ENCODE measurements around the gene DCAF16. TPM values are rescaled to one million over a fixed set of nuclear protein-coding genes. Genes with fewer than 3 reads are reported as not detected.

DCAF16 gene
- total RNA-seq, 3 donors from 2014 or later = 34.1 to 44.4 (median 40.3) TPM

DNA sequence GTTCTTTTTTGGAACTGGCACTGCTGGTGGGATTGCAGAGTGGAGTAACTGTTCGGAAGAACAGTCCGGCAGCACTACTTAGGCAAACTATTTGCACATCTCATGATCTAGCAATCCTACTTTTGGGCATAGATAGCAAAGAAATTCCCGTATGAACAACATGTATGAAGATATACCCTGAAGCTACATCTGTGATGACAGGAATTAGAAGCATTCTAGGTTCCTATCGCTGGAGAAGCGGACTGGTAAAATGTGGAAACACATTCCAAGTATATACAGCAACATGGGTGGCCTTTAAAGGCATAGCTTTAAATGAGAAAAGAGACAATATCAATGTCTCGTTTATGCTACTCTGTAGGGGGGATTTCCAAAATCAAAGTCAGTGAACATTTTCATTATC lies 3.1 kb downstream of the DCAF16 start:
- peaks cover 55% of the 10 kb centered on the region for H3K4me1 Mint-ChIP-seq (ENCODE audit: low read depth)
- H3K9me3 Mint-ChIP-seq = no peaks in the 10 kb centered on the region
- no peak for ATAC-seq
- peaks cover 24% of the 10 kb centered on the region for H3K36me3 Mint-ChIP-seq (ENCODE audit: insufficient read depth)
- H3K27me3 Mint-ChIP-seq (ENCODE audit: low read depth) = no peaks in the 10 kb centered on the region
- H3K4me3 Mint-ChIP-seq = peak overlapping the region; percentile 92
- DNase-seq = no peak

DNA sequence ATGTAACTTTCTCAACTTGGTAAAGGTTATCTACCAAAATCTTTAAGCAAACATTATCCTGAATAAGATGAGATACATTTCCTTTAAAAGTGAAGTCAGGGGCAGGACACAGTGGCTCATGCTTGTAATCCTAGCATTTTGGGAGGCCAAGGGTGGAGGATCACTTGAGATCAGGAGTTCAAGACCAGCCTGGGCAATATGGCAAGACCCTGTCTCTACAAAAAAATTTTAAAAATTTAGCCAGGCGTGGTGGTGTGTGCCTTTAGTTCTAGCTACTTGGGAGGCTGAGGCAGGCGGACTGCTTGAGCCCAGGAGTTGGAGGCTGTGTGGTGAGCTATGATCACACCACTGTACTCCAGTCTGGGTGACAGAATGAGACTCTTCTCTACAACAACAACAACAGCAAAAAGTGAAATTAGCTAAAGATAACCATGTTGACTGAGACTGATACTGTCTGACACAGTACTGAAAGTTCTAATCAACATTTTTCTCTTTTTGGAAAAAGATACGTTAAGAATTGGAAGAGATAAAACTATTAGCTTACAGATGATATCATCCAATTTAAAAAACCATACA lies 4.9 kb downstream of the DCAF16 start:
- H3K4me1 Mint-ChIP-seq (ENCODE audit: low read depth) = peaks cover 47% of the 10 kb centered on the region
- no peak for ATAC-seq
- peaks cover 26% of the 10 kb centered on the region for H3K36me3 Mint-ChIP-seq (ENCODE audit: insufficient read depth)
- H3K27me3 Mint-ChIP-seq (ENCODE audit: low read depth) = no peaks in the 10 kb centered on the region
- no peak for DNase-seq
- H3K4me3 Mint-ChIP-seq = no peak overlapping the region
- no peaks in the 10 kb centered on the region for H3K9me3 Mint-ChIP-seq

DNA sequence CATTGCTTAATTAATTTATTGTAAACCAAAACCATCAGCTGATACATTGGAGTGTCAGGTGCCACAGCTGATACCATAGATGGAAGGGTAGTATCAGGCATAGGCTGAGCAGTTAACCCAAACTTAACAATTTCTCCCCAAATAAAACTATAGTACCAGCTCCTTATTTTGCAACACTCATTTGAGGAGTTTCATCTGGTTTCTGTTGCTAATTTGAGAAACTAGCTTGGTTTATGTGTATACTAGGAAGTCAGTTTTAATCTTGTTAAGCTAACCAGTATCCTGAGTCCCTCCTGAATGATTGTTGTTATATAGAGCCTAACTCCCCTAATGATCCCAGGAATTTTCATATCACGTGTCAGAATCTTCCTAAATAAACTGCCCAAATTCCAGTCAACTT lies 12.7 kb downstream of the DCAF16 start:
- no peak for ATAC-seq
- Mint-ChIP-seq H3K27me3 (ENCODE audit: low read depth) (no peaks in the 10 kb centered on the region), H3K4me1 (ENCODE audit: low read depth) (peaks cover 6% of the 10 kb centered on the region), H3K36me3 (ENCODE audit: insufficient read depth) (peaks cover 19% of the 10 kb centered on the region), H3K4me3 (no peak overlapping the region), H3K9me3 (no peaks in the 10 kb centered on the region)
- DNase-seq = no peak

GRCh38 chr4:17794730-17795129 lies 15.8 kb downstream of the DCAF16 start:
- no peak overlapping the region for H3K4me3 Mint-ChIP-seq
- DNase-seq = no peak
- H3K27me3 Mint-ChIP-seq (ENCODE audit: low read depth) = no peaks in the 10 kb centered on the region
- peaks cover 2% of the 10 kb centered on the region for H3K4me1 Mint-ChIP-seq (ENCODE audit: low read depth)
- no peak for ATAC-seq
- peaks cover 20% of the 10 kb centered on the region for H3K36me3 Mint-ChIP-seq (ENCODE audit: insufficient read depth)
- H3K9me3 Mint-ChIP-seq = no peaks in the 10 kb centered on the region

DNA sequence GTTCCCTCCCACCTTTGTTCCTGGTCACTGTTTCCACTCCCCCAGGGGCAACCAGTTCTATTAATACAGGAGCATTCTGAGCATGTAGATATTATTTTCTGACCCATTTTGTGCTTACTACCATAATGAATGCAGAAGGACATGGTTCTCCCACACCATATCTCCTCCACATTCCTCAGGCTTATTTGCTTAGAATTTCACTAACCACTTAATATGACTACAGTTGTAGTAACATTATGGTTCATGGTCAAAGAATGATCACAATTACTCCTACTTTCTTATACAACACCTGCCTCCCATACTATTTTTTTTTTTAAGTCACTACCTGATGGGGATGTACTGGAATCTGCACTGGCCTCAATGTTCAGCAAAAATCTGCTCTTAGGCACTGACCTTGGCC lies 21.6 kb downstream of the DCAF16 start:
- H3K4me1 Mint-ChIP-seq (ENCODE audit: low read depth) = peaks cover 17% of the 10 kb centered on the region
- no peak for ATAC-seq
- H3K9me3 Mint-ChIP-seq = no peaks in the 10 kb centered on the region
- no peak overlapping the region for H3K4me3 Mint-ChIP-seq
- H3K36me3 Mint-ChIP-seq (ENCODE audit: insufficient read depth) = peaks cover 26% of the 10 kb centered on the region
- no peak for DNase-seq
- no peaks in the 10 kb centered on the region for H3K27me3 Mint-ChIP-seq (ENCODE audit: low read depth)

- no peak for ATAC-seq
These were observed 23.2 kb downstream of the DCAF16 start for GRCh38 chr4:17787315-17787714.

DNA sequence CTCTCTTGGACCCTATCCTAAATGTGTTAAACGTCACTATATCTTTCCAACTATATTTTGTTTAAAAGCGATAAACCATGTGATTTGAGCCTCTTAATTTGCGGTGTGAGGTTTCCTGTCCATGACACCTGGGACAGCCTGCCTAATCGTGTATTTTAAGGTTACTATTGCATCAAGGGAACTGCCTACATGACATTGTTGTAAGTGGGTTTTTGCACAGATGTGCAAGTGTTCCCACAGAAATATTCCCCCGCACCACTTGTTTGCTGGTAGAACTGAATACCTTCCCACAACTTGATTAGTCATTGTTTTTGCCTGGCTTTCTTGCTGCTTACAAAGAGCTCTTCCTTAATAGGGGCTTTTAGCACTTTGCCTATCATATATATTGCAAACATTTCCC lies 24.0 kb downstream of the DCAF16 start:
- ATAC-seq = no peak
- Mint-ChIP-seq H3K4me3 (no peak overlapping the region), H3K36me3 (ENCODE audit: insufficient read depth) (peaks cover 13% of the 10 kb centered on the region), H3K4me1 (ENCODE audit: low read depth) (peaks cover 24% of the 10 kb centered on the region), H3K27me3 (ENCODE audit: low read depth) (peaks cover 13% of the 10 kb centered on the region), H3K9me3 (no peaks in the 10 kb centered on the region)
- no peak for DNase-seq

More at GRCh38 chr4:17787315-17787714, 23.2 kb downstream of the DCAF16 start:
- Mint-ChIP-seq H3K4me1 (ENCODE audit: low read depth) (peaks cover 17% of the 10 kb centered on the region), H3K9me3 (no peaks in the 10 kb centered on the region), H3K27me3 (ENCODE audit: low read depth) (peaks cover 5% of the 10 kb centered on the region), H3K36me3 (ENCODE audit: insufficient read depth) (peaks cover 17% of the 10 kb centered on the region), H3K4me3 (no peak overlapping the region)
- no peak for DNase-seq

DNA sequence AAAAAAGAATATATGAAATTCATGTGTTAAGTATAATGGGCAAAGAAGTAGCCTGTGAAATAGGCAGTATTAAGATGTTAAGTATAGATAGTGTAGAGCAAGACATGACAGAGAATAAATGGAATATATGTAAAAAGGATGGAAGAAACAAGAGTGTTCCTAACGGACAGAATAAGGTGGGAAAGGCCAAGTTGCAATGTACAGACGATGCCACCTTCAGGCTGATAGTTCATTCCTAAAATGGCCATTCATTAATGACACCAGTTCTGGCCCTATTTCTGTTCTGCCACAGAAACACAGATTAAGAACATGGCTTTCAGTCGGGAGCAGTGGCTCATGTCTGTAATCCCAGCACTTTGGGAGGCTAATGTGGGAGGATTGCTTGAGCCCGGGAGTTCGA lies 24.7 kb downstream of the DCAF16 start:
- Mint-ChIP-seq H3K27me3 (ENCODE audit: low read depth) (peaks cover 15% of the 10 kb centered on the region), H3K4me3 (no peak overlapping the region), H3K9me3 (no peaks in the 10 kb centered on the region), H3K4me1 (ENCODE audit: low read depth) (peaks cover 25% of the 10 kb centered on the region), H3K36me3 (ENCODE audit: insufficient read depth) (peaks cover 11% of the 10 kb centered on the region)
- DNase-seq (no peak), ATAC-seq (no peak)

- ATAC-seq (peak; percentile 55 to 65), DNase-seq (no peak)
- Mint-ChIP-seq H3K27me3 (ENCODE audit: low read depth) (peaks cover 43% of the 10 kb centered on the region), H3K4me3 (peak within 1 kb of the TSS; percentile 42), H3K36me3 (ENCODE audit: insufficient read depth) (no peaks in the 10 kb centered on the region), H3K9me3 (no peaks in the 10 kb centered on the region), H3K4me1 (ENCODE audit: low read depth) (peaks cover 13% of the 10 kb centered on the region)
These were observed 29.0 kb downstream of the DCAF16 start, which contains the start of gene FAM184B for GRCh38 chr4:17781300-17782287. TSS of gene FAM184B (minus strand) at chr4:17781621. CDS start at chr4:17781299, 322 bp downstream.

- H3K4me3 Mint-ChIP-seq = no peak overlapping the region
- peaks cover 9% of the 10 kb centered on the region for H3K4me1 Mint-ChIP-seq (ENCODE audit: low read depth)
- H3K27me3 Mint-ChIP-seq (ENCODE audit: low read depth) = peaks cover 43% of the 10 kb centered on the region
- no peaks in the 10 kb centered on the region for H3K9me3 Mint-ChIP-seq
- no peaks in the 10 kb centered on the region for H3K36me3 Mint-ChIP-seq (ENCODE audit: insufficient read depth)
- ATAC-seq = peak in 1 of 2 donors; percentile 23
- DNase-seq = no peak
These were observed 29.9 kb downstream of the DCAF16 start for GRCh38 chr4:17780501-17781299.

DNA sequence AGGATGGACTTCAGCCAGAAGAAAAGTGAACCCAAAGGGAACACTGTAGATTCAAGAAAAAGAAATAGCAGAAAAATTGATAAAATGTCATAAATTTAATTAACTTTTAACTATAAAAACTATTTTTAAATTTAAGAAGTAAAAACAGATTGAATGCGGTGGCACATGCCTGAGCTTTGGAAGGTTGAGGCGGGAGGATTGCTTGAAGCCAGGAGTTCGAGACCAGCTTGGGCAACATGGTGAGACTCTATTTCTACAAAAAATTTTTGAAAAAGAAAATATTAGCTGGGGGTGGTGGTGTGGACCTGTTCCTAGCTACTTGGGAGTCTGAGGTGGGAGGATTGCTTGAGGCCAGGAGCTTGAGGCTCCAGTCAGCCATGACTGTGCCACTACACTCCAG lies 32.1 kb downstream of the DCAF16 start:
- ATAC-seq (no peak), DNase-seq (no peak)
- Mint-ChIP-seq H3K4me3 (no peak overlapping the region), H3K27me3 (ENCODE audit: low read depth) (peaks cover 43% of the 10 kb centered on the region), H3K36me3 (ENCODE audit: insufficient read depth) (no peaks in the 10 kb centered on the region), H3K9me3 (no peaks in the 10 kb centered on the region), H3K4me1 (ENCODE audit: low read depth) (peaks cover 8% of the 10 kb centered on the region)

GRCh38 chr4:17773135-17773698 lies 37.3 kb downstream of the DCAF16 start:
- Mint-ChIP-seq H3K27me3 (ENCODE audit: low read depth) (peaks cover 11% of the 10 kb centered on the region), H3K4me3 (no peak overlapping the region), H3K4me1 (ENCODE audit: low read depth) (no peaks in the 10 kb centered on the region), H3K9me3 (no peaks in the 10 kb centered on the region), H3K36me3 (ENCODE audit: insufficient read depth) (no peaks in the 10 kb centered on the region)
- ATAC-seq = no peak
- no peak for DNase-seq

GRCh38 chr4:17771284-17771908 lies 39.2 kb downstream of the DCAF16 start:
- no peak for ATAC-seq
- H3K9me3 Mint-ChIP-seq = no peaks in the 10 kb centered on the region
- H3K4me3 Mint-ChIP-seq = no peak overlapping the region
- no peak for DNase-seq
- H3K4me1 Mint-ChIP-seq (ENCODE audit: low read depth) = no peaks in the 10 kb centered on the region
- no peaks in the 10 kb centered on the region for H3K36me3 Mint-ChIP-seq (ENCODE audit: insufficient read depth)
- peaks cover 7% of the 10 kb centered on the region for H3K27me3 Mint-ChIP-seq (ENCODE audit: low read depth)
